SH-SY5Y (cell line): Measurements from ENCODE around the gene FPGT.

Source experiments
- GATA2 ChIP-seq: IDR thresholded peaks from 2 replicates; pipeline ENCODE4 v1.6.1; 2011; ENCODE audit warnings: mild to moderate bottlenecking, low read depth, low read length
- GATA3 ChIP-seq: IDR thresholded peaks from 2 replicates; pipeline ENCODE4 v1.6.1; 2011; ENCODE audit warnings: low read depth, mild to moderate bottlenecking, low read length, moderate library complexity

DNA sequence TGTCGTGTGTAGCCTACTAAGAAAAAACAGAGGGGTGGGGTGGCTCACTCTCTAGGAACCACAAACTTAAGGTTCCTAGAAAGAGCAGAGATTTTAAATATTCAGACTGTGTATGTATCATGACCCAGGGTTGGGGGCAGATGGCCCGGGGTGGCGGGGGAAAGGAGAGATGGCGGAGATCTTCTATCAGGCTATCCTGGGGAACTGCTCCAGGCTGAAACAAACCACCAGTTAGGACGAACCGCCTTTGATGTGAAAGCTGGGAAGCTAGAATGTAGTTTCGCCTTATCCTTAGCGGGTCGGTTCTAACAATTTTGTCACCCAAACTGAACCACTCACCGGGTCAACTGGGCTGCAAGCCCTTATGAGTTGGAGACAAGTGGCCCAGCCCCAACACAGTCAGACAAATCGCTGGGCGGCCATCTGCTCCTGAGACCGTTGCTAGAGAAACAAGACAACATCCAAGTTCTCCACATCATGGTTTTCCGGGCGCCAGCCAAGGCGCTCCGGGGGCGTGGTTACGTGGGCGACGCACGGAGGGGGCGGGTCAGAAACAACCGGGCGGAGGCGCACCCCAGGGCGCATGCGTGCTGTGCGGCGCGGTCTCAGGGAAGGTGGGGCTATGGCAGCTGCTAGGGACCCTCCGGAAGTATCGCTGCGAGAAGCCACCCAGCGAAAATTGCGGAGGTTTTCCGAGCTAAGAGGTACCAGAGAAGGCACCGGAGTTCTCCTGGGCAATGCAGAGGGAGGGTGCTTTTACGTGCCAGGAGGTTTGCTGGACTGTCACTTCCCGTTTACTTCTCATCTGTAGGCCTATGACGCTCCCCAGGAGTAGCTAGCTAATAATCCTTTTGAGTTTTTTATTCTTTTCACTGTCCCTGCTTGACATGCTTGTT lies at the start of gene FPGT, which contains the start of gene LRRIQ3:
- TF ChIP-seq GATA2 (no peak), GATA3 (no peak)
